H1 (cell line): Measurements from ENCODE around the gene CD79A. TPM values are rescaled to one million over a fixed set of nuclear protein-coding genes. Genes with fewer than 3 reads are reported as not detected.

Source experiments
- CTCF ChIA-PET: fragments of 300-600 bp; sonication (Branson Sonifier 250); formaldehyde crosslinking; loops from one replicate; lab custom pipeline; 2021; ENCODE audit not compliant: partially characterized antibody; lab: Charles Lee
- POLR2A ChIA-PET: fragments of 300-600 bp; sonication (Branson Sonifier 250); formaldehyde crosslinking; loops from one replicate; lab custom pipeline; 2021; ENCODE audit warnings: inconsistent platforms; ENCODE audit not compliant: partially characterized antibody; lab: Charles Lee
- DNase-seq, 2 experiments: peaks; one replicate each; pipeline versions ENCODE4 v3.0.0 to v3.0.0-alpha.2; 2010 to 2022; ENCODE audit warnings: low spot score in 2 of 2, low read depth in 1 of 2, mixed read lengths in 1 of 2
- FAIRE-seq: peaks from 2 replicates; lab custom pipeline; 2011; peaks lifted over from hg19 to GRCh38; lab: Jason Lieb, UNC
- H2AFZ ChIP-seq: 2 replicates; pipeline ENCODE4 v1.8.1; 2012; ENCODE audit warnings: low read length, inconsistent platforms
- H2AK5ac ChIP-seq: 2 replicates; pipeline ENCODE4 v1.6.1; 2013; ENCODE audit warnings: low read depth, low read length
- H2BK120ac ChIP-seq: replicated peaks from 2 replicates; pipeline ENCODE3; 2013; ENCODE audit warnings: low read depth, low read length, inconsistent platforms
- H2BK12ac ChIP-seq: 2 replicates; pipeline ENCODE4 v1.6.1; 2013; ENCODE audit warnings: low read depth, low read length
- H2BK15ac ChIP-seq: 2 replicates; pipeline ENCODE4 v1.6.1; 2013; ENCODE audit warnings: low read length
- H2BK20ac ChIP-seq: 2 replicates; pipeline ENCODE4 v1.6.1; 2013; ENCODE audit warnings: low read length
- H2BK5ac ChIP-seq: 2 replicates; pipeline ENCODE4 v1.6.1; 2013; ENCODE audit warnings: low read depth, low read length
- H3K14ac ChIP-seq: 2 replicates; pipeline ENCODE4 v1.6.1; 2013; ENCODE audit warnings: inconsistent platforms; ENCODE audit not compliant: insufficient read length
- H3K18ac ChIP-seq: 2 replicates; pipeline ENCODE4 v1.6.1; 2013; ENCODE audit warnings: low read length; ENCODE audit errors: extremely low read depth
- H3K23ac ChIP-seq: 2 replicates; pipeline ENCODE4 v1.6.1; 2013; ENCODE audit warnings: inconsistent platforms; ENCODE audit not compliant: insufficient read length
- H3K23me2 ChIP-seq: 2 replicates; pipeline ENCODE4 v1.6.1; 2013; ENCODE audit warnings: low read depth, low read length
- H3K27ac ChIP-seq: 2 replicates; pipeline ENCODE4 v1.6.1; 2011; ENCODE audit warnings: low read depth, low read length, inconsistent platforms
- H3K27me3 ChIP-seq, 4 experiments: replicated peaks in 1 of 4; 1 replicate in 1 of 4; 2 replicates in 3 of 4; pipeline versions ENCODE4 v1.6.1 to v1.8.1; 2011 to 2013; ENCODE audit warnings: low read length in 3 of 4, mild to moderate bottlenecking in 3 of 4, inconsistent platforms in 2 of 4, mixed read lengths in 2 of 4, moderate library complexity in 1 of 4; ENCODE audit not compliant: control insufficient read depth in 3 of 4, insufficient read depth in 3 of 4; ENCODE audit errors: extremely low read depth in 1 of 4
- H3K36me3 ChIP-seq, 4 experiments: 2 replicates each; pipeline versions ENCODE4 v1.6.1 to v1.8.1; 2011 to 2013; ENCODE audit warnings: mild to moderate bottlenecking in 4 of 4, low read length in 3 of 4, moderate library complexity in 2 of 4, control low read depth in 1 of 4, inconsistent platforms in 1 of 4; ENCODE audit not compliant: insufficient read depth in 4 of 4, control insufficient read depth in 2 of 4
- H3K4ac ChIP-seq: replicated peaks from 2 replicates; pipeline ENCODE3; 2013; ENCODE audit warnings: low read length, low read depth, mixed read lengths, inconsistent platforms; ENCODE audit not compliant: insufficient read length
- H3K4me1 ChIP-seq, 4 experiments: replicated peaks in 1 of 4; 1 replicate in 1 of 4; 2 replicates in 3 of 4; pipeline versions ENCODE4 v1.6.1 to v1.8.1; 2011 to 2013; ENCODE audit warnings: low read length in 3 of 4, inconsistent platforms in 2 of 4, mixed read lengths in 1 of 4; ENCODE audit not compliant: insufficient read depth in 4 of 4, control insufficient read depth in 3 of 4
- H3K4me2 ChIP-seq, 2 experiments: 2 replicates each; pipeline versions ENCODE4 v1.6.1 to v1.8.1; 2011 to 2013; ENCODE audit warnings: low read depth in 2 of 2, low read length in 2 of 2, control low read depth in 1 of 2, inconsistent platforms in 1 of 2, mild to moderate bottlenecking in 1 of 2; ENCODE audit not compliant: insufficient read depth in 1 of 2
- H3K4me3 ChIP-seq, 4 experiments: fragments of 200-600, 300-600 bp in 1 of 4; sonication (generic), shearing (Covaris generic), sonication (Bioruptor Twin) in 1 of 4; 2 replicates each; pipeline versions ENCODE4 v1.5.1 to v1.8.1; 2011 to 2016; ENCODE audit warnings: low read length in 4 of 4, low read depth in 3 of 4, control low read depth in 2 of 4, inconsistent platforms in 2 of 4, mild to moderate bottlenecking in 2 of 4, mixed read lengths in 1 of 4, moderate library complexity in 1 of 4; ENCODE audit not compliant: insufficient read depth in 2 of 4; ENCODE audit errors: extremely low read depth in 1 of 4
- H3K56ac ChIP-seq: replicated peaks from 2 replicates; pipeline ENCODE3; 2013; ENCODE audit warnings: low read depth, mild to moderate bottlenecking, mixed read lengths, low read length, inconsistent platforms; ENCODE audit not compliant: insufficient read length
- H3K79me1 ChIP-seq: 2 replicates; pipeline ENCODE4 v1.6.1; 2013; ENCODE audit warnings: low read depth, low read length, control low read depth
- H3K79me2 ChIP-seq, 2 experiments: 2 replicates each; pipeline versions ENCODE4 v1.6.1 to v1.8.1; 2012 to 2013; ENCODE audit warnings: low read length in 2 of 2, mild to moderate bottlenecking in 2 of 2, inconsistent platforms in 1 of 2; ENCODE audit not compliant: insufficient read depth in 2 of 2, control insufficient read depth in 1 of 2
- H3K9ac ChIP-seq, 4 experiments: replicated peaks in 1 of 4; 1 replicate in 1 of 4; 2 replicates in 3 of 4; pipeline versions ENCODE4 v1.6.1 to v1.8.1; 2011 to 2013; ENCODE audit warnings: low read depth in 3 of 4, low read length in 3 of 4, control low read depth in 2 of 4, mild to moderate bottlenecking in 2 of 4, moderate library complexity in 2 of 4, inconsistent platforms in 1 of 4; ENCODE audit errors: extremely low read depth in 1 of 4
- H3K9me3 ChIP-seq, 2 experiments: 2 replicates each; pipeline versions ENCODE4 v1.6.1 to v1.8.1; 2012 to 2013; ENCODE audit warnings: mild to moderate bottlenecking in 2 of 2, moderate library complexity in 2 of 2, control low read depth in 1 of 2, inconsistent platforms in 1 of 2, low read depth in 1 of 2, low read length in 1 of 2, mixed read lengths in 1 of 2; ENCODE audit not compliant: insufficient read depth in 2 of 2
- H4K20me1 ChIP-seq, 2 experiments: replicated peaks in 1 of 2; 2 replicates each; pipeline versions ENCODE3 to v1.8.1; 2011 to 2013; ENCODE audit warnings: inconsistent platforms in 2 of 2, low read length in 2 of 2, mild to moderate bottlenecking in 1 of 2; ENCODE audit not compliant: insufficient read depth in 2 of 2, control insufficient read depth in 1 of 2
- H4K5ac ChIP-seq: 2 replicates; pipeline ENCODE4 v1.6.1; 2013; ENCODE audit warnings: low read length, low read depth, mixed read lengths, inconsistent platforms; ENCODE audit not compliant: insufficient read length
- H4K8ac ChIP-seq: 2 replicates; pipeline ENCODE4 v1.8.0; 2013; ENCODE audit warnings: mild to moderate bottlenecking, moderate library complexity, low read length, inconsistent platforms; ENCODE audit not compliant: insufficient read depth; ENCODE audit errors: extremely low read depth
- H4K91ac ChIP-seq: replicated peaks from 2 replicates; pipeline ENCODE3; 2013; ENCODE audit warnings: low read length, mixed read lengths, inconsistent platforms; ENCODE audit not compliant: insufficient read length
- EZH2 ChIP-seq: fragments of 200-600 bp; sonication (generic); IDR thresholded peaks from 2 replicates; pipeline ENCODE4 v1.7.1; 2012; ENCODE audit warnings: low read depth, mild to moderate bottlenecking, moderate library complexity, low read length, inconsistent platforms; ENCODE audit not compliant: severe bottlenecking
- KDM4A ChIP-seq: IDR thresholded peaks from one replicate; pipeline ENCODE4 v1.7.1; 2012; ENCODE audit warnings: low read depth, mild to moderate bottlenecking, moderate library complexity, low read length, inconsistent platforms; ENCODE audit not compliant: severe bottlenecking
- NRF1 ChIP-seq: IDR thresholded peaks from 2 replicates; pipeline ENCODE4 v1.6.1; 2011; ENCODE audit warnings: mild to moderate bottlenecking, low read depth, low read length, improper control_type of control experiment
- RNF2 ChIP-seq: fragments of 200-900, 300-1000 bp; sonication (generic); IDR thresholded peaks from 2 replicates; pipeline ENCODE4 v1.7.1; 2016; ENCODE audit warnings: borderline replicate concordance, low read depth, mild to moderate bottlenecking, antibody characterized with exemption, low read length; ENCODE audit not compliant: poor library complexity, severe bottlenecking; ENCODE audit errors: missing control alignments
- SUZ12 ChIP-seq: fragments of 200-600 bp; sonication (generic); IDR thresholded peaks from 2 replicates; pipeline ENCODE4 v1.6.1; 2012; ENCODE audit warnings: mild to moderate bottlenecking, inconsistent platforms, low read length, moderate library complexity, mixed read lengths
- WGBS, 2 experiments: shearing (Covaris generic) in 1 of 2; methylation state at CpG; one replicate each; pipeline versions ENCODE4 v1.1.6 to v1.1.7; 2013 to 2015; ENCODE audit warnings: low lambda C conversion rate in 2 of 2, mixed read lengths in 2 of 2, inconsistent platforms in 1 of 2, low coverage in 1 of 2, missing lambda C conversion rate in 1 of 2; ENCODE audit not compliant: insufficient replicate concordance in 2 of 2, insufficient coverage in 1 of 2, insufficient read length in 1 of 2; ENCODE audit errors: extremely low coverage in 1 of 2, missing lambda C conversion rate in 1 of 2; 5-methylcytosine and 5-hydroxymethylcytosine counted together
- polyA plus RNA-seq, 7 experiments: library from polyadenylated mRNA; depleted of rRNA in 3 of 7; stranded (reverse) in 5 of 7; unstranded in 2 of 7; fragments of >200 nt in 5 of 7; fragments of 200-250 nt in 2 of 7; gene quantifications; 1 replicate in 5 of 7; 2 replicates in 1 of 7; 4 replicates in 1 of 7; pipeline versions ENCODE4 v1.2.1 to v1.2.3, GENCODE V29; 2011 to 2013; ENCODE audit warnings: missing spikeins in 2 of 7, mixed read lengths in 2 of 7
- total RNA-seq: library from RNA; stranded (reverse); fragmentation: NEBNext Ultra II Directional; extraction: Animal tissue kit (Norgen Biotek cat#: 25700); gene quantifications from 2 replicates; pipeline ENCODE4 v1.2.1, GENCODE V29; 2021

The CD79A gene
- total and polyA plus RNA-seq, 2 of the 8 experiments (the other 6 are each of a cell fraction or from before 2014, with no cell fraction given) = 0.54 to 0.77 TPM

DNA sequence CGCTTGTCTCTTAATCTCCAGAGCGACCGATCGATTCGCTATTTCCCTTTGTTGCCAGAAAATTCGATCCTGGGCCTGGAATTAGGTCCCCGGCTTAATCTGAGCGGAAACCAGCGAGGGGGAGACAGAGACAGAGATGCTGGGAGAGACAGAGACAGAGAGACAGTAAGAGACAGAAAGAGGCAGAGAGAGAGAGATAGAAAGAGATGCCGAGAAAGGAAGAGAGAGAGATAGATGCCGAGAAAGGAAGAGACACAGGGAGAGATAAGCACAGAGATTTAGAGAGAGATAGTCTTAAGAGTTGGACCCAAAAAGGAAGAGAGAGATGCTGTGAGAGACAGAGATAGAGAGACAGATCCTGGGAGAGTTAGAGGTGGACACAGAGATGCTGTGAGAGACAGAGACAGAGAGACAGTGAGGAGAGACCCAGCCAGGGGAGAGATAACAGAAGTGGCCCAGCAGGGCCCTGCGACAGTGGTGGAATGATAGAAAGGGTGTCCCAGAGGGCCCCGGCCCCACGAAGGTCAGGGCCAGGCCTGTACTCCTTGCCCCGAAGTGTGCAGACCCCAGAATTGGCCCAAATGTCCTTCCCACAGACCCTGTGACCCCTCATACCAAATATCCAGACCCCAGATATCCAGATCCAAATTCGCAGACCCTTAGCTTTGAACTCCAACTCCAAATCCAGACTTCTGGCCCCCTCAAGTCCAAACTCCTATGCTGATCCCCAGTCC is 49.9 kb downstream of the CD79A start:
- DNase-seq = no peak
- no peaks in the 10 kb centered on the region for H3K79me1 ChIP-seq
- H3K23me2 ChIP-seq = peaks cover 10% of the 10 kb centered on the region
- no peak overlapping the region; the same call in 1 of the 2 replicates for H2AK5ac ChIP-seq
- H3K56ac ChIP-seq = no peak overlapping the region
- no peak overlapping the region for H3K18ac ChIP-seq
- H2BK15ac ChIP-seq = no peak overlapping the region
- peaks cover 10 to 30% of the 10 kb centered on the region in 2 experiments for H4K20me1 ChIP-seq
- no peak overlapping the region for H3K14ac ChIP-seq
- POLR2A ChIA-PET = interaction anchor here (0.7 to 9.6 kb wide), 5 partner anchors 10 to 66 kb away, joined by 4 to 71 read pairs (median 5); partner anchors contain the start of gene RPS19
- H3K4me2 ChIP-seq = peak overlapping the region in 1 of 2 experiments; percentile 66; a peak in 1 of 4 replicates
- CTCF ChIA-PET = interaction anchor here (1.4 to 1.5 kb wide), 4 partner anchors 11 to 54 kb away, joined by 5 to 6 read pairs (median 6); no protein-coding TSS in a partner anchor
- peaks cover 6 to 21% (median 12%) of the 10 kb centered on the region in 4 experiments for H3K4me1 ChIP-seq
- no peak overlapping the region for H2AFZ ChIP-seq
- H2BK5ac ChIP-seq = no peak overlapping the region
- no peak for FAIRE-seq
- H3K4ac ChIP-seq = no peak overlapping the region
- H3K79me2 ChIP-seq = no peaks in the 10 kb centered on the region
- H4K5ac ChIP-seq = no peak overlapping the region
- no peak overlapping the region for H2BK20ac ChIP-seq
- TF ChIP-seq KDM4A = no peak
- no peak for TF ChIP-seq NRF1
- TF ChIP-seq RNF2 = peak; percentile 55
- TF ChIP-seq EZH2 = peak; percentile 55
- peak; percentile 53 for TF ChIP-seq SUZ12
- H3K23ac ChIP-seq = no peak overlapping the region
- H4K8ac ChIP-seq = no peak overlapping the region
- no peak overlapping the region for H3K9ac ChIP-seq
- H3K9me3 ChIP-seq = no peaks in the 10 kb centered on the region
- H3K4me3 ChIP-seq = peak overlapping the region in 1 of 4 experiments; percentile 60; a peak in 2 of 8 replicates
- H3K27ac ChIP-seq = no peak overlapping the region
- H3K36me3 ChIP-seq = no peaks in the 10 kb centered on the region
- no peak overlapping the region for H4K91ac ChIP-seq
- H2BK120ac ChIP-seq = no peak overlapping the region
- no peak overlapping the region for H2BK12ac ChIP-seq
- 64% methylated on average over 11 of the region's 16 CpGs; no CpG with 5 or more reads in 1 of the 2 experiments for WGBS, 2 experiments
- H3K27me3 ChIP-seq = peaks cover 89 to 98% (median 95%) of the 10 kb centered on the region in 4 experiments
